Endothelial cell of umbilical vein (primary cell): ENCODE measurements around the gene OPCML. TPM values are rescaled to one million over a fixed set of nuclear protein-coding genes. Genes with fewer than 3 reads are reported as not detected.

ENCODE experiments used
- BruUV-seq: library from RNA; stranded (reverse); fragments of 400-500 nt; replicated peaks from 2 replicates; lab custom pipeline; 2021; lab: Mats Ljungman, UMichigan
- CTCF ChIA-PET: fragments of 300-600, 350-600 bp; sonication (Branson Sonifier 250); formaldehyde crosslinking; loops from one replicate; lab custom pipeline; 2021; ENCODE audit warnings: antibody characterized with exemption, inconsistent platforms; lab: Charles Lee
- POLR2A ChIA-PET: fragments of 300-600, 350-600 bp; sonication (Branson Sonifier 250); formaldehyde crosslinking; loops from one replicate; lab custom pipeline; 2021; ENCODE audit warnings: antibody characterized with exemption, inconsistent platforms; lab: Charles Lee
- DNase-seq: peaks from one replicate; pipeline ENCODE4 v3.0.0-alpha.2; 2011; ENCODE audit warnings: low read depth, low spot score
- FAIRE-seq: peaks from 2 replicates; lab custom pipeline; 2011; peaks lifted over from hg19 to GRCh38; lab: Jason Lieb, UNC
- H2AFZ ChIP-seq: 2 replicates; pipeline ENCODE4 v1.6.0; 2012; ENCODE audit warnings: low read depth, low read length, control low read depth, inconsistent platforms
- H3K27ac ChIP-seq: 2 replicates; pipeline ENCODE4 v1.5.1; 2011; ENCODE audit warnings: low read depth, mild to moderate bottlenecking, control low read depth, low read length, moderate library complexity; ENCODE audit not compliant: insufficient read depth
- H3K27me3 ChIP-seq, 2 experiments: 2 replicates each; pipeline versions ENCODE4 v1.6.0 to v1.6.1; 2011; ENCODE audit warnings: low read length in 2 of 2, mixed read lengths in 1 of 2; ENCODE audit not compliant: control insufficient read depth in 2 of 2, insufficient read depth in 2 of 2
- H3K36me3 ChIP-seq, 2 experiments: 2 replicates in 1 of 2; 3 replicates in 1 of 2; pipeline ENCODE4 v1.5.1; 2011; ENCODE audit warnings: low read length in 2 of 2, mild to moderate bottlenecking in 1 of 2, moderate library complexity in 1 of 2; ENCODE audit not compliant: control insufficient read depth in 2 of 2, insufficient read depth in 2 of 2; ENCODE audit errors: extremely low read depth in 1 of 2
- H3K4me1 ChIP-seq: 3 replicates; pipeline ENCODE4 v1.5.1; 2011; ENCODE audit warnings: mild to moderate bottlenecking, low read length; ENCODE audit not compliant: control insufficient read depth, insufficient read depth; ENCODE audit errors: extremely low read depth
- H3K4me2 ChIP-seq: 2 replicates; pipeline ENCODE4 v1.6.1; 2011; ENCODE audit warnings: low read length, control low read depth, mixed read lengths; ENCODE audit not compliant: insufficient read depth
- H3K4me3 ChIP-seq, 3 experiments: fragments of 200-600 bp in 1 of 3; sonication (generic), shearing (Covaris generic) in 1 of 3; replicated peaks in 1 of 3; 2 replicates each; pipeline ENCODE4 v1.5.1; 2011 to 2016; ENCODE audit warnings: control low read depth in 3 of 3, low read length in 3 of 3, mild to moderate bottlenecking in 2 of 3, inconsistent platforms in 1 of 3, low read depth in 1 of 3, moderate library complexity in 1 of 3; ENCODE audit not compliant: insufficient read depth in 1 of 3
- H3K79me2 ChIP-seq: 2 replicates; pipeline ENCODE4 v1.6.0; 2012; ENCODE audit warnings: low read length, inconsistent platforms; ENCODE audit not compliant: control insufficient read depth, insufficient read depth
- H3K9ac ChIP-seq: replicated peaks from 2 replicates; pipeline ENCODE3; 2011; ENCODE audit warnings: low read length, control low read depth; ENCODE audit not compliant: insufficient read depth; ENCODE audit errors: extremely low read depth
- H3K9me1 ChIP-seq: replicated peaks from 3 replicates; pipeline ENCODE4 v1.6.0; 2011; ENCODE audit warnings: mild to moderate bottlenecking, low read length; ENCODE audit not compliant: control insufficient read depth, insufficient read depth; ENCODE audit errors: extremely low read depth
- H3K9me3 ChIP-seq: replicated peaks from 2 replicates; pipeline ENCODE4 v1.5.1; 2012; ENCODE audit warnings: low read length, inconsistent platforms; ENCODE audit not compliant: control insufficient read depth, insufficient read depth
- H4K20me1 ChIP-seq: replicated peaks from 2 replicates; pipeline ENCODE3; 2011; ENCODE audit warnings: mild to moderate bottlenecking, low read length; ENCODE audit not compliant: control insufficient read depth, insufficient read depth; ENCODE audit errors: extremely low read depth
- EZH2 ChIP-seq: IDR thresholded peaks from 2 replicates; pipeline ENCODE4 v1.6.1; 2012; ENCODE audit warnings: borderline replicate concordance, low read depth, mild to moderate bottlenecking, moderate library complexity, low read length, inconsistent platforms; ENCODE audit not compliant: severe bottlenecking
- FOS ChIP-seq: IDR thresholded peaks from 2 replicates; pipeline ENCODE4 v1.6.1; 2011; ENCODE audit warnings: mild to moderate bottlenecking, low read length, moderate library complexity, borderline replicate concordance; ENCODE audit not compliant: insufficient read depth
- GATA2 ChIP-seq: IDR thresholded peaks from 2 replicates; pipeline ENCODE4 v1.7.0; 2011; ENCODE audit warnings: low read depth, mild to moderate bottlenecking, moderate library complexity, mixed read lengths, low read length; ENCODE audit not compliant: insufficient read length, insufficient read depth
- JUN ChIP-seq: IDR thresholded peaks from 2 replicates; pipeline ENCODE4 v1.6.1; 2011; ENCODE audit warnings: borderline replicate concordance, low read depth; ENCODE audit not compliant: insufficient read length, insufficient read depth
- MYC ChIP-seq: IDR thresholded peaks from one replicate; pipeline ENCODE4 v1.6.1; 2011; ENCODE audit warnings: mild to moderate bottlenecking, low read depth, low read length
- POLR2A ChIP-seq: IDR thresholded peaks from 2 replicates; pipeline ENCODE4 v1.6.1; 2012; ENCODE audit warnings: low read depth, mild to moderate bottlenecking, control low read depth, low read length
- POLR2AphosphoS5 ChIP-seq: IDR thresholded peaks from 2 replicates; pipeline ENCODE4 v1.6.1; 2012; ENCODE audit warnings: low read depth, mild to moderate bottlenecking, control low read depth, low read length, moderate library complexity; ENCODE audit not compliant: insufficient read depth
- dilution Hi-C: fragments of 300-500 bp; cut with MboI; formaldehyde crosslinking; loops from one replicate; pipeline ENCODE4 v1.15.0; 2019; ENCODE audit warnings: low sequenced_read_pairs; ENCODE audit not compliant: extremely low pct_ligation_motif_present
- intact Hi-C: fragments of 100-400 bp; cut with micrococcal nuclease; formaldehyde crosslinking; loops from one replicate; pipeline ENCODE4 v1.10.0; 2022
- polyA plus RNA-seq, 4 experiments: library from polyadenylated mRNA; depleted of rRNA in 3 of 4; stranded (reverse) in 3 of 4; unstranded in 1 of 4; fragments of >200 nt; gene quantifications; 2 replicates each; pipeline versions ENCODE4 v1.2.1 to v1.2.3, GENCODE V29; 2011 to 2012; ENCODE audit warnings: missing spikeins in 1 of 4
- total RNA-seq: library from RNA; stranded (reverse); gene quantifications from 2 replicates; pipeline ENCODE4 v1.2.3, GENCODE V29; 2021
- TF ChIP-seq, protein P1 (sequence below), 2 donors: IDR thresholded peaks; 1 replicate in 1 of 2; 2 replicates in 1 of 2; pipeline ENCODE4 v1.5.1; 2011; ENCODE audit warnings: low read length in 2 of 2, mild to moderate bottlenecking in 2 of 2, moderate library complexity in 2 of 2, control low read depth in 1 of 2, inconsistent platforms in 1 of 2, low read depth in 1 of 2; ENCODE audit not compliant: insufficient read depth in 1 of 2; ENCODE audit errors: extremely low read depth in 1 of 2
- TF ChIP-seq, protein P2 (sequence below): IDR thresholded peaks from 2 replicates; pipeline ENCODE4 v1.6.1; 2011; ENCODE audit not compliant: insufficient read depth, insufficient read length

OPCML gene
- total and polyA plus RNA-seq, 2 donors (not counting 3 experiments of a cell fraction or from before 2014, with no cell fraction given): not detected

DNA sequence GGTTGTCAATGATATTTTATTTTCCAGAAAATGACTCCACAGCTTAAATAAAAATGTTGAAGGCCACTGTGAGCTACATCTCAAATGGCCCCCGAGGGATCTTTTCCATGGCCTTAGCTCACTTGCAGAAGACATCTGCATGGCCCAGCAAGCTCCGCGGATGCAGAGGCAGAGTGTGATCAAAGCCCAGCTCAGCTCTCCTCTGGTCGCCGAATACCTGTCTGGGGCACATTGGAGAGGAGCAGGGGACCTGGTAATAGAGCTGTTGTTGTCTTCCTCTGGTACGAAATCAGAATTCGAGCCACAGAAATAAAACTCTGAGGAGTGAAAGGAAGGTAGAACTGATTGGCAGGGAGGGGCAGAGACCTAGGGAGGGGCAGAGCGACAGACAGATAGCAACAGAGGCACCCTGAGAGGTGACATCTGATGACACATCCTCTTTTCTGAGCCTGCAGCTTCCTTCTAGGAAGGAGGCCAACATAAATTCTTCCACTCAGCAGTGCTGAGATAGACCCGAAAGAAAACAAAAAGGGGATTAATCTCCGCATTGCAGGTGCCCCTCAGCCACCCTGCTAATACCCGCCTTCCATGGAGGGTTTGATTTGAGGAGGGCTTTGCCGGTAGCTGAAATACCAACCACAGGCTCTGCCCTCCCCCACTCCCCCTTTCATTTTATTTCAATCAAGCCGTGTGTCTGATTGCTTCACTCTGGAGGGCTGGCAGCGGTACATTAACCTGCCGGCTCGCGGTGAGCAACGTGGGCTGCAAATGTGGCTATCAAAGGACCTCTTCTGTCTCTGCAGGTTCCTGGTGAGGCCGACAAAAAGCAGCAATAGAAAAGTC lies 759.4 kb downstream of the OPCML start:
- no peaks in the 10 kb centered on the region for H3K27me3 ChIP-seq
- FAIRE-seq: no peak
- POLR2A ChIA-PET: no interaction called here
- H3K9me1 ChIP-seq: no peaks in the 10 kb centered on the region
- no peak overlapping the region for H3K9ac ChIP-seq
- no peaks in the 10 kb centered on the region for H3K79me2 ChIP-seq
- H3K27ac ChIP-seq: no peak overlapping the region
- no peak overlapping the region for H2AFZ ChIP-seq
- dilution Hi-C loops: no loop called here
- H4K20me1 ChIP-seq: no peaks in the 10 kb centered on the region
- no peak for DNase-seq
- no peak overlapping the region for H3K4me2 ChIP-seq
- no peaks in the 10 kb centered on the region for H3K36me3 ChIP-seq
- intact Hi-C loops: no loop called here
- CTCF ChIA-PET: no interaction called here
- H3K9me3 ChIP-seq: no peaks in the 10 kb centered on the region
- H3K4me3 ChIP-seq: no peak overlapping the region
- TF ChIP-seq, protein P1, sequence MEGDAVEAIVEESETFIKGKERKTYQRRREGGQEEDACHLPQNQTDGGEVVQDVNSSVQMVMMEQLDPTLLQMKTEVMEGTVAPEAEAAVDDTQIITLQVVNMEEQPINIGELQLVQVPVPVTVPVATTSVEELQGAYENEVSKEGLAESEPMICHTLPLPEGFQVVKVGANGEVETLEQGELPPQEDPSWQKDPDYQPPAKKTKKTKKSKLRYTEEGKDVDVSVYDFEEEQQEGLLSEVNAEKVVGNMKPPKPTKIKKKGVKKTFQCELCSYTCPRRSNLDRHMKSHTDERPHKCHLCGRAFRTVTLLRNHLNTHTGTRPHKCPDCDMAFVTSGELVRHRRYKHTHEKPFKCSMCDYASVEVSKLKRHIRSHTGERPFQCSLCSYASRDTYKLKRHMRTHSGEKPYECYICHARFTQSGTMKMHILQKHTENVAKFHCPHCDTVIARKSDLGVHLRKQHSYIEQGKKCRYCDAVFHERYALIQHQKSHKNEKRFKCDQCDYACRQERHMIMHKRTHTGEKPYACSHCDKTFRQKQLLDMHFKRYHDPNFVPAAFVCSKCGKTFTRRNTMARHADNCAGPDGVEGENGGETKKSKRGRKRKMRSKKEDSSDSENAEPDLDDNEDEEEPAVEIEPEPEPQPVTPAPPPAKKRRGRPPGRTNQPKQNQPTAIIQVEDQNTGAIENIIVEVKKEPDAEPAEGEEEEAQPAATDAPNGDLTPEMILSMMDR (IDR thresholded peaks at IDR 0.05; ENCODE audit: extremely low read depth in 1 of 2, insufficient read depth in 1 of 2, low read depth in 1 of 2, low read length in 2 of 2): no peak
- TF ChIP-seq POLR2AphosphoS5 (no peak), MYC (no peak), JUN (no peak), FOS (no peak), GATA2 (no peak), EZH2 (no peak), POLR2A (no peak)
- TF ChIP-seq, protein P2, sequence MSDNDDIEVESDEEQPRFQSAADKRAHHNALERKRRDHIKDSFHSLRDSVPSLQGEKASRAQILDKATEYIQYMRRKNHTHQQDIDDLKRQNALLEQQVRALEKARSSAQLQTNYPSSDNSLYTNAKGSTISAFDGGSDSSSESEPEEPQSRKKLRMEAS: no peak
- BruUV-seq: no TSS peak
- H3K4me1 ChIP-seq: no peaks in the 10 kb centered on the region
